Measurements from ENCODE around the gene BCL2L12. TPM values are rescaled to one million over a fixed set of nuclear protein-coding genes. Genes with fewer than 3 reads are reported as not detected.

Gene BCL2L12
- total RNA-seq, 1 donor from 2014 or later: 31.5 TPM

DNA sequence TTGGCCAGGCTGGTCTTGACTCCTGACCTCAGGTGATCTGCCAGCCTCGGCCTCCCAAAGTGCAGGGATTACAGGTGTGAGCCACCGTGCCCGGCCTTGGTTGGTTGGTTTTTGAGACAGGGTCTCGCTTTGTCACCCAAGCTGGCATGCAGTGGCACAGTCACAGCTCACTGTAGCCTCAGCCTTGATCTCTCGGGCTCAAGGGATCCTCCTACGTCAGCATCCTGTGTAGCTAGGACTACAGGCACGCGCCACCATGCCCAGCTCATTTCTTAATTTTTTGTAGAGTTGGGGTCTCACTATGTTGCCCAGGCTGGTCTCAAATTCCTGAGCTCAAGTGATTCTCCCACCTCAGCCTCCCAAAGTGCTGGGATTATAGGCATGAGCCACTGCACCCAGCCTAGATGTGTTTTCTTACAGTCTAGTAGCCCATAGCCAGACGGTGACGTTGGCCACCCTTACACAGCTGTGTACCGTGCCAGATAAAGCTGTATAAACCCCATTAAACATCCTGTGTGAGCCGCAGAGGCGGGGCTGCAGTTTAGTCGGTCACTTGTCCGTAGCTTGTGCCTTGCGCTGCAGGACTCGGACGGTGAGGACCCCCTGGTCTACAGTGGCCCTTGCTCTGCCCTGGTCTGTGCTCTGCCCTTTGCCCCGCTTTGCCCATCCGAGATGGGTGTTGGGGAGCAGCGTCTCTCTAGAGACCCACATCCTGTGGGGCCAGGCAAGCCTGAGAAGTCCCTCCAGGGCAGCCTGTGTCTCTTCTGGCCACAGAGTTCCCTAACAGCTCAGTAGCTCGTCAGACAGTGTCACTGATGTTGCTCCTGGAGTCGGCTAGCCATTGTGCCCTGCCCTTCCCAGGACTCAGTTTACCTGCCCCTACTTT, 9.9 kb upstream of the BCL2L12 start:
- H3K9me3 ChIP-seq (ENCODE audit: insufficient read depth, low read depth, low read length): peaks cover 4% of the 10 kb centered on the region
- FAIRE-seq: no peak
- Mint-ChIP-seq H3K36me3 (ENCODE audit: low read depth, unreplicated experiment) (peaks cover 19% of the 10 kb centered on the region), H3K9me3 (ENCODE audit: unreplicated experiment) (no peaks in the 10 kb centered on the region), H3K27me3 (ENCODE audit: low read depth, unreplicated experiment) (no peaks in the 10 kb centered on the region), H3K27ac (ENCODE audit: unreplicated experiment) (no peak overlapping the region), H3K4me1 (ENCODE audit: low read depth, unreplicated experiment) (no peaks in the 10 kb centered on the region), H3K4me3 (ENCODE audit: unreplicated experiment) (no peak overlapping the region)
- H4K20me1 ChIP-seq (ENCODE audit: insufficient read depth, low read length): peaks cover 63% of the 10 kb centered on the region
- peaks cover 17% of the 10 kb centered on the region for H3K36me3 ChIP-seq (ENCODE audit: insufficient read depth, low read length)
- peaks cover 17% of the 10 kb centered on the region for H3K79me2 ChIP-seq (ENCODE audit: insufficient read depth, low read length)
- no peak for DNase-seq (ENCODE audit: low read depth)
- no peak overlapping the region for H3K27ac ChIP-seq (ENCODE audit: low read depth, low read length)
- no peak overlapping the region for H3K4me3 ChIP-seq (ENCODE audit: insufficient read depth, low read depth, low read length)
- no peak overlapping the region for H3K4me2 ChIP-seq (ENCODE audit: low read length)
- no peaks in the 10 kb centered on the region for H3K27me3 ChIP-seq (ENCODE audit: insufficient read depth, low read length)
- H3K9ac ChIP-seq (ENCODE audit: low read length): no peak overlapping the region
- TF ChIP-seq, protein P1, sequence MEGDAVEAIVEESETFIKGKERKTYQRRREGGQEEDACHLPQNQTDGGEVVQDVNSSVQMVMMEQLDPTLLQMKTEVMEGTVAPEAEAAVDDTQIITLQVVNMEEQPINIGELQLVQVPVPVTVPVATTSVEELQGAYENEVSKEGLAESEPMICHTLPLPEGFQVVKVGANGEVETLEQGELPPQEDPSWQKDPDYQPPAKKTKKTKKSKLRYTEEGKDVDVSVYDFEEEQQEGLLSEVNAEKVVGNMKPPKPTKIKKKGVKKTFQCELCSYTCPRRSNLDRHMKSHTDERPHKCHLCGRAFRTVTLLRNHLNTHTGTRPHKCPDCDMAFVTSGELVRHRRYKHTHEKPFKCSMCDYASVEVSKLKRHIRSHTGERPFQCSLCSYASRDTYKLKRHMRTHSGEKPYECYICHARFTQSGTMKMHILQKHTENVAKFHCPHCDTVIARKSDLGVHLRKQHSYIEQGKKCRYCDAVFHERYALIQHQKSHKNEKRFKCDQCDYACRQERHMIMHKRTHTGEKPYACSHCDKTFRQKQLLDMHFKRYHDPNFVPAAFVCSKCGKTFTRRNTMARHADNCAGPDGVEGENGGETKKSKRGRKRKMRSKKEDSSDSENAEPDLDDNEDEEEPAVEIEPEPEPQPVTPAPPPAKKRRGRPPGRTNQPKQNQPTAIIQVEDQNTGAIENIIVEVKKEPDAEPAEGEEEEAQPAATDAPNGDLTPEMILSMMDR (IDR thresholded peaks at IDR 0.05; ENCODE audit: insufficient read depth, low read depth, low read length): no peak
- no peak for TF ChIP-seq EZH2 (IDR thresholded peaks at IDR 0.05; ENCODE audit: insufficient read depth, low read length)
- H2AFZ ChIP-seq (ENCODE audit: low read depth, low read length): no peak overlapping the region
- no peaks in the 10 kb centered on the region for H3K4me1 ChIP-seq (ENCODE audit: insufficient read depth, low read length)

DNA sequence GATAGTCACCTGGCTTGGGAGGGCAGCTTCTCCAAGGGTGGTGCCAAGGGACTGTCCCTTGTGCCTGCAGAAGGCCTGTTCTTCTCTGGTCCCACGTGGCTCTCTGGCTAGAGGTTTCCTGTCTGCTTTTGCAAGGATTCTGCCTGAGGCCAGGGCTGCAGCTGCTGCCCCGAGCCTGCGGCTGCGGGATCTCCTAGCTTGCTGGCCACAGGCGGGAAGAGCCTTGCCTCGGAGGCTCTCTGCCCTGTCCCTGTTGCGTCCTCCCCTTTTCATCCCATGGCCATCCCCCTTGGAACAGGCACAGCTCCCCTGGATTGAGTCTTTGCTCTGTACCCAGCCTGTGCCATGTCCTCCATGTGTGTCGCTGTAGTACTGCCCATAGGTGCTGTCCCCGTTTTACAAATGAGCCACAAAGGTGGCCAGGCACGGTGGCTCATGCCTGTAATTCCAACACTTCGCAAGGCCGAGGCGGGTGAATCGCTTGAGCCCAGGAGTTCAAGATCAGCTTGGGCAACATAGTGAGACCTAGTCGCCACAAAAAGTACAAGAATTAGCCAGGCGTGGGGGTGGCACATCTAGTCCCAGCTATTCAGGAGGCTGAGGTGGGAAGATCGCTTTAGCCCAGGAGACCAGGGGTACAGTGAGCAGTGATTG, 9.2 kb upstream of the BCL2L12 start:
- no peak overlapping the region for H3K27ac ChIP-seq (ENCODE audit: low read depth, low read length)
- Mint-ChIP-seq H3K9me3 (ENCODE audit: unreplicated experiment) (no peaks in the 10 kb centered on the region), H3K36me3 (ENCODE audit: low read depth, unreplicated experiment) (peaks cover 19% of the 10 kb centered on the region), H3K27me3 (ENCODE audit: low read depth, unreplicated experiment) (no peaks in the 10 kb centered on the region), H3K4me3 (ENCODE audit: unreplicated experiment) (no peak overlapping the region), H3K27ac (ENCODE audit: unreplicated experiment) (no peak overlapping the region), H3K4me1 (ENCODE audit: low read depth, unreplicated experiment) (no peaks in the 10 kb centered on the region)
- no peak overlapping the region for H3K4me2 ChIP-seq (ENCODE audit: low read length)
- FAIRE-seq (no peak), DNase-seq (ENCODE audit: low read depth) (no peak)
- H3K79me2 ChIP-seq (ENCODE audit: insufficient read depth, low read length): peaks cover 17% of the 10 kb centered on the region
- no peaks in the 10 kb centered on the region for H3K27me3 ChIP-seq (ENCODE audit: insufficient read depth, low read length)
- TF ChIP-seq, protein P1 (IDR thresholded peaks at IDR 0.05; ENCODE audit: insufficient read depth, low read depth, low read length): no peak
- TF ChIP-seq EZH2 (IDR thresholded peaks at IDR 0.05; ENCODE audit: insufficient read depth, low read length): no peak
- peaks cover 21% of the 10 kb centered on the region for H3K36me3 ChIP-seq (ENCODE audit: insufficient read depth, low read length)
- H3K9ac ChIP-seq (ENCODE audit: low read length): no peak overlapping the region
- no peak overlapping the region for H2AFZ ChIP-seq (ENCODE audit: low read depth, low read length)
- peaks cover 63% of the 10 kb centered on the region for H4K20me1 ChIP-seq (ENCODE audit: insufficient read depth, low read length)
- no peak overlapping the region for H3K4me3 ChIP-seq (ENCODE audit: insufficient read depth, low read depth, low read length)
- peaks cover 4% of the 10 kb centered on the region for H3K9me3 ChIP-seq (ENCODE audit: insufficient read depth, low read depth, low read length)
- no peaks in the 10 kb centered on the region for H3K4me1 ChIP-seq (ENCODE audit: insufficient read depth, low read length)
